NT2/D1 (cell line): ENCODE data around the gene PDE4B.

Experiments used
- DNase-seq: peaks from one replicate; pipeline ENCODE4 v3.0.0-alpha.2; 2011; ENCODE audit warnings: low read depth, low spot score
- H3K27me3 ChIP-seq: 2 replicates; pipeline ENCODE4 v1.6.0; 2011; ENCODE audit warnings: mild to moderate bottlenecking; ENCODE audit not compliant: insufficient read length, insufficient read depth
- H3K36me3 ChIP-seq: 2 replicates; pipeline ENCODE4 v1.6.1; 2011; ENCODE audit warnings: mild to moderate bottlenecking, low read length, mixed read lengths; ENCODE audit not compliant: insufficient read depth, insufficient read length
- H3K4me1 ChIP-seq: 2 replicates; pipeline ENCODE4 v1.5.1; 2011; ENCODE audit not compliant: insufficient read depth, insufficient read length
- H3K4me3 ChIP-seq: 2 replicates; pipeline ENCODE4 v1.5.1; 2011; ENCODE audit warnings: low read depth; ENCODE audit not compliant: insufficient read length
- H3K9ac ChIP-seq: 2 replicates; pipeline ENCODE4 v1.6.0; 2011; ENCODE audit warnings: low read depth; ENCODE audit not compliant: insufficient read length
- H3K9me3 ChIP-seq: 2 replicates; pipeline ENCODE4 v1.5.1; 2011; ENCODE audit warnings: mild to moderate bottlenecking, low read length; ENCODE audit not compliant: insufficient read depth
- SUZ12 ChIP-seq: IDR thresholded peaks from 2 replicates; pipeline ENCODE4 v1.6.1; 2011; ENCODE audit not compliant: insufficient read length, insufficient read depth; ENCODE audit errors: extremely low read depth
- YY1 ChIP-seq: IDR thresholded peaks from 2 replicates; pipeline ENCODE4 v1.6.1; 2011; ENCODE audit not compliant: insufficient read length, insufficient read depth
- ZNF274 ChIP-seq: IDR thresholded peaks from 2 replicates; pipeline ENCODE4 v1.6.1; 2011; ENCODE audit warnings: mild to moderate bottlenecking, low read depth, low read length

The PDE4B gene

GRCh38 chr1:66160719-66161118, 368.0 kb downstream of the PDE4B start:
- Histone ChIP-seq H3K36me3 (no peaks in the 10 kb centered on the region), H3K9me3 (no peaks in the 10 kb centered on the region), H3K9ac (no peak overlapping the region), H3K4me3 (no peak overlapping the region), H3K27me3 (no peaks in the 10 kb centered on the region), H3K4me1 (no peaks in the 10 kb centered on the region)
- DNase-seq: no peak
- TF ChIP-seq SUZ12 (no peak), ZNF274 (no peak), YY1 (no peak)

- Histone ChIP-seq H3K27me3 (no peaks in the 10 kb centered on the region), H3K9ac (no peak overlapping the region), H3K4me3 (no peak overlapping the region), H3K4me1 (no peaks in the 10 kb centered on the region), H3K9me3 (no peaks in the 10 kb centered on the region), H3K36me3 (no peaks in the 10 kb centered on the region)
- no peak for TF ChIP-seq YY1
- TF ChIP-seq ZNF274: no peak
- TF ChIP-seq SUZ12: no peak
- DNase-seq: no peak
Observed at GRCh38 chr1:66166753-66167152, 374.1 kb downstream of the PDE4B start.

DNA sequence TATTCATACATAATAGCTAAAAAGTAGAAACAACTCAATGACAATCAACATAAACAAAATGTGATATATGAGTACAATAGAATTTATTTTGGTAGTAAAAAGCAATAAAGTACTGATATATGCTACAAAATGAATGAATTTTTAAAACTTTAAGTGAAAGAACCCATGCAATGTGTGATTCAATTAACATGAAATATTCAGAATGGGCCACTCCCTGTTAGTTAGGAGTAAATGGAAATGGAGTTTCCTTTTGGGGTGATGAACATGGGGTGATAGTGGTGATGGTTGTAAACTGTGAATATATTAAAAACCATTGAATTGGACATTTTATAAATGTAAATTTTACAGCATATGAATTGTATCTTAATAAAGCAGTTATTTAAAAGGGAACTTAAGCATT, 374.6 kb downstream of the PDE4B start:
- Histone ChIP-seq H3K27me3 (no peaks in the 10 kb centered on the region), H3K9me3 (no peaks in the 10 kb centered on the region), H3K4me3 (no peak overlapping the region), H3K36me3 (no peaks in the 10 kb centered on the region), H3K9ac (no peak overlapping the region), H3K4me1 (no peaks in the 10 kb centered on the region)
- TF ChIP-seq ZNF274 (no peak), SUZ12 (no peak), YY1 (no peak)
- no peak for DNase-seq

- H3K9ac ChIP-seq: no peak overlapping the region
- H3K4me3 ChIP-seq: no peak overlapping the region
- H3K9me3 ChIP-seq: no peaks in the 10 kb centered on the region
- H3K27me3 ChIP-seq: no peaks in the 10 kb centered on the region
- no peaks in the 10 kb centered on the region for H3K36me3 ChIP-seq
- DNase-seq: no peak
- H3K4me1 ChIP-seq: no peaks in the 10 kb centered on the region
- no peak for TF ChIP-seq YY1
- TF ChIP-seq ZNF274: no peak
- TF ChIP-seq SUZ12: no peak
Observed at GRCh38 chr1:66168467-66168887, 375.8 kb downstream of the PDE4B start.

DNA sequence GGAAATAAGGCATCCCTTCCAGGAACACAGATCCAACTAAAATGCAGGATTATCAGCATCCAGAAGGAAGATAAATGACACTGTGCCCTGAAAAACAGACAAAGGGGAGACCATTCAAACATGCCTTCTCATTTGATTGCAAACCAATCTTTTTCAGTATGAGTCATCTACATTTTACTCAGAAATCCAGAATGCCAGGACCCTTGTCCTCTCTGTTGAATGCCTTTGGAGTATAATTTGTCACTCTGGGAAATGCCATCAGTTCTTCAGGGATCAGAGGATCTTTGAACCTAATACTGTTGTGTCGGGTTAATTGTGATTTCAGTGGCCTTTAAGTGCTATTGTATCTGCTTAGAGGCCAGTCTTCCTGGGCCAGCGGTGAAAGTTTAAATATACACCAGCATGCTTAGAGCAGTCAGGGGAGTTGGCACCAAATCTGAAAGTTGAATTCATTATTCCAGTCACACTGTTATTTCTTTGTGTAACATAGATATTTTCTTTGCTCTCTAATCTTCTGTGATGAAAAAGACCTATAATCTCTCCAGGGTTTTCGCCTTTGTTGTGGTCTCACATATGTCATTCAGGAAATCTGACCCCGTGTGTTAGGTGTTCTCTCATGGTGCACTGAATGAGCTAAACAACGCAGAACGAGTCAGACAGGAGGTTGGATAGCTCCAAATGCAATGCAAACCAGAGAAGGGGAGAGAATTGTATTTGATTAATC, 376.4 kb downstream of the PDE4B start:
- TF ChIP-seq YY1: no peak
- TF ChIP-seq SUZ12: no peak
- no peak for TF ChIP-seq ZNF274
- Histone ChIP-seq H3K36me3 (no peaks in the 10 kb centered on the region), H3K27me3 (no peaks in the 10 kb centered on the region), H3K9ac (no peak overlapping the region), H3K4me1 (no peaks in the 10 kb centered on the region), H3K9me3 (no peaks in the 10 kb centered on the region), H3K4me3 (no peak overlapping the region)
- no peak for DNase-seq

GRCh38 chr1:66172272-66172671, 379.6 kb downstream of the PDE4B start:
- Histone ChIP-seq H3K4me3 (no peak overlapping the region), H3K27me3 (no peaks in the 10 kb centered on the region), H3K9ac (no peak overlapping the region), H3K36me3 (no peaks in the 10 kb centered on the region), H3K4me1 (no peaks in the 10 kb centered on the region), H3K9me3 (no peaks in the 10 kb centered on the region)
- no peak for DNase-seq
- TF ChIP-seq ZNF274 (no peak), YY1 (no peak)

- no peaks in the 10 kb centered on the region for H3K9me3 ChIP-seq
- no peaks in the 10 kb centered on the region for H3K27me3 ChIP-seq
- no peak for TF ChIP-seq YY1
- no peak for TF ChIP-seq ZNF274
- no peak for TF ChIP-seq SUZ12
- H3K36me3 ChIP-seq: no peaks in the 10 kb centered on the region
- no peak overlapping the region for H3K4me3 ChIP-seq
- DNase-seq: no peak
- H3K9ac ChIP-seq: no peak overlapping the region
- no peaks in the 10 kb centered on the region for H3K4me1 ChIP-seq
Observed at GRCh38 chr1:66175098-66175497, 382.4 kb downstream of the PDE4B start.
